GM10266 (cell line): ENCODE data around the gene ZNF358.

Experiments
- DNase-seq: peaks from one replicate; pipeline ENCODE4 v3.0.0; 2012; ENCODE audit errors: extremely low spot score
- CTCF ChIP-seq: IDR thresholded peaks from 2 replicates; pipeline ENCODE4 v1.5.1; 2012; ENCODE audit warnings: mild to moderate bottlenecking, low read depth; ENCODE audit not compliant: control insufficient read depth, insufficient read depth; ENCODE audit errors: missing control alignments

The ZNF358 gene

GRCh38 chr19:7480970-7481255 lies 35.0 kb upstream of the ZNF358 start:
- DNase-seq, result no peak
- TF ChIP-seq CTCF, result no peak

- no peak for DNase-seq
- no peak for TF ChIP-seq CTCF
Measured at GRCh38 chr19:7482584-7483439, 33.1 kb upstream of the ZNF358 start.

- no peak for DNase-seq
- no peak for TF ChIP-seq CTCF
Measured at GRCh38 chr19:7483720-7484201, 32.1 kb upstream of the ZNF358 start.

- no peak for TF ChIP-seq CTCF
- DNase-seq, result no peak
Measured at GRCh38 chr19:7486923-7487322, 29.0 kb upstream of the ZNF358 start.

- peak; percentile 99 for DNase-seq
- no peak for TF ChIP-seq CTCF
Measured at GRCh38 chr19:7488736-7489353, 27.1 kb upstream of the ZNF358 start, which contains the start of gene PEX11G. Gene PEX11G (minus strand): TSS chr19:7489035. CDS start chr19:7489010, 25 bp downstream.

GRCh38 chr19:7489609-7490044 lies 26.3 kb upstream of the ZNF358 start:
- TF ChIP-seq CTCF, result no peak
- DNase-seq, result no peak

- no peak for TF ChIP-seq CTCF
- DNase-seq, result no peak
Measured at GRCh38 chr19:7492142-7492541, 23.8 kb upstream of the ZNF358 start.
